Measurements from ENCODE around the gene LDB3.

Gene LDB3

GRCh38 chr10:86773498-86773897 lies 105.2 kb downstream of the LDB3 start:
- DNase-seq: no peak

- no peak for DNase-seq
Measured at GRCh38 chr10:86775056-86775869, 107.0 kb downstream of the LDB3 start.

GRCh38 chr10:86775870-86776180 lies 107.5 kb downstream of the LDB3 start:
- DNase-seq: no peak

- no peak for DNase-seq
Measured at GRCh38 chr10:86779220-86780017, 111.1 kb downstream of the LDB3 start.

GRCh38 chr10:86782701-86783418 lies 114.5 kb downstream of the LDB3 start:
- DNase-seq: no peak

- DNase-seq: no peak
Measured at GRCh38 chr10:86785037-86785436, 116.7 kb downstream of the LDB3 start.
